Spleen (tissue), 7 donors: ENCODE data around the gene SPACA5.

Source experiments
- POLR2A ChIP-seq, 3 donors: fragments of 450-650 bp; IDR thresholded peaks; one replicate each; pipeline ENCODE4 v1.5.1; 2017; ENCODE audit warnings: antibody characterized with exemption in 3 of 3, mild to moderate bottlenecking in 1 of 3
- TF ChIP-seq, protein P1 (sequence below), 11 experiments: fragments of 200-600 bp in 7 of 11; fragments of 450-650 bp in 4 of 11; sonication (generic) in 4 of 11; IDR thresholded peaks in 8 of 11; conservative IDR thresholded peaks in 3 of 11; 1 replicate in 7 of 11; 2 replicates in 4 of 11; pipeline versions ENCODE4 v1.4.0 to v1.8.0; 2016 to 2021; ENCODE audit warnings: antibody characterized with exemption in 11 of 11, inconsistent platforms in 4 of 11, mild to moderate bottlenecking in 1 of 11
- donor health status: DM: no; HTN: no; CAD: no; lungs with moderate emphysema.
- donor health status: DM: no; HTN: no; CAD: no.
- donor health status: DM: no; HTN: no; CAD: no.

DNA sequence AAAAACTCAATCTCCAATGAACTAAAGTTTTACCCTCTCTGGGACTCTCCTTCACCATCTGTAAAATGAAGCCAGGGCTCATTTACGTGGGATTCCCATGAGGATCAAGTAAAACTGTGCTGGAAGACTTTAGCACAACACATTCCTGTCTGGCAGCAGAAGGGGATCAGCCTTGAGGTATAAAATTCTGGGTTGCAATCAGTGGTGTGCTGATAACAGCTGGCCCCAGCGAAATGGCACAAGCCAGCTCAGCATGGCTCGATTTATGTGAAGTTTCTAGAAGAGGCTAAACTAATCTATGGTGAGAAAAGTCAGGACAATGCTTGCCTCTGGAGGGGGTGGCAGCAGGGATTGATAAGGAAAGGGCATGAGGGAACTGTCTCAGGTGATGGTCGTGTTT, 36.3 kb downstream of the SPACA5 start:
- no peak for TF ChIP-seq POLR2A (IDR thresholded peaks at IDR 0.05)
- TF ChIP-seq, protein P1, sequence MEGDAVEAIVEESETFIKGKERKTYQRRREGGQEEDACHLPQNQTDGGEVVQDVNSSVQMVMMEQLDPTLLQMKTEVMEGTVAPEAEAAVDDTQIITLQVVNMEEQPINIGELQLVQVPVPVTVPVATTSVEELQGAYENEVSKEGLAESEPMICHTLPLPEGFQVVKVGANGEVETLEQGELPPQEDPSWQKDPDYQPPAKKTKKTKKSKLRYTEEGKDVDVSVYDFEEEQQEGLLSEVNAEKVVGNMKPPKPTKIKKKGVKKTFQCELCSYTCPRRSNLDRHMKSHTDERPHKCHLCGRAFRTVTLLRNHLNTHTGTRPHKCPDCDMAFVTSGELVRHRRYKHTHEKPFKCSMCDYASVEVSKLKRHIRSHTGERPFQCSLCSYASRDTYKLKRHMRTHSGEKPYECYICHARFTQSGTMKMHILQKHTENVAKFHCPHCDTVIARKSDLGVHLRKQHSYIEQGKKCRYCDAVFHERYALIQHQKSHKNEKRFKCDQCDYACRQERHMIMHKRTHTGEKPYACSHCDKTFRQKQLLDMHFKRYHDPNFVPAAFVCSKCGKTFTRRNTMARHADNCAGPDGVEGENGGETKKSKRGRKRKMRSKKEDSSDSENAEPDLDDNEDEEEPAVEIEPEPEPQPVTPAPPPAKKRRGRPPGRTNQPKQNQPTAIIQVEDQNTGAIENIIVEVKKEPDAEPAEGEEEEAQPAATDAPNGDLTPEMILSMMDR (IDR thresholded peaks at IDR 0.05 in 8 of 11, conservative IDR thresholded peaks at IDR 0.05 in 3 of 11): no peak
